NCI-H82 treated with DMSO at 0.1 percent for 48 hours (cell line): Measurements from ENCODE around the gene GPSM1.

ENCODE experiments used
- DNase-seq: peaks from one replicate; lab custom pipeline; 2025; ENCODE audit not compliant: unreplicated experiment; lab: John Stamatoyannopoulos, UW

The GPSM1 gene, protein sequence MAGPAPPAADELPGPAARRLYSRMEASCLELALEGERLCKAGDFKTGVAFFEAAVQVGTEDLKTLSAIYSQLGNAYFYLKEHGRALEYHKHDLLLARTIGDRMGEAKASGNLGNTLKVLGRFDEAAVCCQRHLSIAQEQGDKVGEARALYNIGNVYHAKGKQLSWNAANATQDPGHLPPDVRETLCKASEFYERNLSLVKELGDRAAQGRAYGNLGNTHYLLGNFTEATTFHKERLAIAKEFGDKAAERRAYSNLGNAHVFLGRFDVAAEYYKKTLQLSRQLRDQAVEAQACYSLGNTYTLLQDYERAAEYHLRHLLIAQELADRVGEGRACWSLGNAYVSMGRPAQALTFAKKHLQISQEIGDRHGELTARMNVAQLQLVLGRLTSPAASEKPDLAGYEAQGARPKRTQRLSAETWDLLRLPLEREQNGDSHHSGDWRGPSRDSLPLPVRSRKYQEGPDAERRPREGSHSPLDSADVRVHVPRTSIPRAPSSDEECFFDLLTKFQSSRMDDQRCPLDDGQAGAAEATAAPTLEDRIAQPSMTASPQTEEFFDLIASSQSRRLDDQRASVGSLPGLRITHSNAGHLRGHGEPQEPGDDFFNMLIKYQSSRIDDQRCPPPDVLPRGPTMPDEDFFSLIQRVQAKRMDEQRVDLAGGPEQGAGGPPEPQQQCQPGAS

DNA sequence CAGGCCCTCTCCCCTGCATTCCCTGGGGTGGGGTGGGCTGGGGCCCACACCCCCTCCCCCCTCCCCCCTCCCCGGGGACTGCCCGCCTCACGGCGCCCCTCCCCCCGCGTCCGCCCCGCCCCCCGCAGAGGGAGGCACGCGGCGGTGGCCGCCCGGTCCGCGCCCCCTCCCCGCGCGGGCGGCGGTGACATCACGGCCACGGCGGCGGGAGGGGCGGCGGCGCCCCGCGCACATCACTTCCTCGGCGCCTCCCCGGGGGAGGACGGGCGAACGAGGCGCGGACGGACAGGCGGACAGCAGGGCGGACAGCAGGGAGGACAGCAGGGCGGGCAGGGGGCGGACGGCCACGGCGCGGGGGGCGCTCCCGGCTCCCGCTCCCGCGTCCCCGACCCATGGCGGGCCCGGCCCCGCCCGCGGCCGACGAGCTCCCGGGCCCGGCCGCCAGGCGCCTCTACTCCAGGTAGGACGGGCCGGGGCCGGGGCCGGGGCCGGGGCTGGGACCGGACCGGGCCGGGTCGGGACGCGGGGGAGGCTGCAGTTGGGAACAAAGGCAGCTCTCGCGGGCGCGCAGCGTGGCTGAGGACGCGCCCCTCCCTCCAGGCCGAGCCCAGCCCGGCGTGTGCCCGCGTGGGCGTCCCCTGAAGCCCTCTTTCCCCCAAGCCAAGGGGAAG lies at the start of gene GPSM1:
TSS of gene GPSM1 (plus strand) at position 236 of the 671 bp plus-strand sequence. CDS start at position 393, 157 bp downstream.
- no peak for DNase-seq

DNA sequence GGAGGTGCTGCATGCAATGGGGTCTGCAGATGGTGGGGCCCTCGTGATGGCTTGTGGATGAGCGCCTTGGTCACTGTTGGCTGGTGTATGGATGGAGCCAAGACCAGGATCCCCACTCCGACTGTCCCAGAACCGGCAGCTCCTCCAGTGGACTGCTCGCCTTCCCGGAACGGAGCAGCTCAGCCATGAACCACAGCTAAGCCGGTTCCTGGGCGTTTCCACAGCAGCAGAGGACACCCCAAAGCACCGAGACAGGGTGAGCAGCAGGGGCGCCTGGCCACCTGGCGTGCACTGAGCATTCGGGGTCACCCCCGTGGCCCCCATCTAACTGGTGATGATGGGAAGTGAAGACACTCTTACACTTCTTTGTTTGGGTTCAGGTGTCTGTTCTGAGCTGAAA lies 49.6 kb upstream of the GPSM1 start:
- no peak for DNase-seq

- no peak for DNase-seq
Observed at GRCh38 chr9:136278221-136278620, 49.1 kb upstream of the GPSM1 start.

GRCh38 chr9:136278894-136279293 lies 48.4 kb upstream of the GPSM1 start:
- no peak for DNase-seq

- DNase-seq, result no peak
Observed at GRCh38 chr9:136279471-136279870, 47.9 kb upstream of the GPSM1 start.

- DNase-seq, result no peak
Observed at GRCh38 chr9:136280535-136281315, 46.6 kb upstream of the GPSM1 start.

- DNase-seq, result no peak
Observed at GRCh38 chr9:136281421-136282271, 45.7 kb upstream of the GPSM1 start.

DNA sequence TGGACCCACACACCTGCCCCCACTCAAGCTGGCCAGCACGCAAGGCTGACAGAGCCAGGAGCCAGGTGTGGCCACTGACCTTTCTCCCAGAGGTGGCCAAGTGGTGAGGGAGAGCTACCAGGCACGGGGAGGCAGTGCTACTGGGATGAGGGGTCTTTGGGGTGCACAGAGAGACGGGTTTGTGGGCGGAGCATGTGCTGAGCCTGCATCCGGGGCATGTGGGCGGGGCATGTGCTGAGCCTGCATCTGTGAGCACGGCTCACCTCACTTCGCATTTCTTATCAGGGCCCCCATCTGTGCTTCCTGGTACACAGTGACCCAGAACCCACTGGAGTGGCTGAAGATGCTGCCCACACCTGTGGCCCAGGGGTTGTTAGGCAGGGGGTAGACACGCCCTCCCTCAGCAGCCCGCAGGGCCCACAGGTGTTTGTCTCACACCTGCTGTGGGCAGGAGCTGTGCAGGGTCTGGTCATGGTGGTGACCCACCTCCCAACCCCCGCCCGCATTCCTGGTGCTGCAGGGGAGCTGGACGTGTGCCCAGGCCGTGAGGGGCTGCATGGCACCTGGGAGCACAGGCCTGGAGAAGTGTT lies 45.0 kb upstream of the GPSM1 start:
- no peak for DNase-seq

DNA sequence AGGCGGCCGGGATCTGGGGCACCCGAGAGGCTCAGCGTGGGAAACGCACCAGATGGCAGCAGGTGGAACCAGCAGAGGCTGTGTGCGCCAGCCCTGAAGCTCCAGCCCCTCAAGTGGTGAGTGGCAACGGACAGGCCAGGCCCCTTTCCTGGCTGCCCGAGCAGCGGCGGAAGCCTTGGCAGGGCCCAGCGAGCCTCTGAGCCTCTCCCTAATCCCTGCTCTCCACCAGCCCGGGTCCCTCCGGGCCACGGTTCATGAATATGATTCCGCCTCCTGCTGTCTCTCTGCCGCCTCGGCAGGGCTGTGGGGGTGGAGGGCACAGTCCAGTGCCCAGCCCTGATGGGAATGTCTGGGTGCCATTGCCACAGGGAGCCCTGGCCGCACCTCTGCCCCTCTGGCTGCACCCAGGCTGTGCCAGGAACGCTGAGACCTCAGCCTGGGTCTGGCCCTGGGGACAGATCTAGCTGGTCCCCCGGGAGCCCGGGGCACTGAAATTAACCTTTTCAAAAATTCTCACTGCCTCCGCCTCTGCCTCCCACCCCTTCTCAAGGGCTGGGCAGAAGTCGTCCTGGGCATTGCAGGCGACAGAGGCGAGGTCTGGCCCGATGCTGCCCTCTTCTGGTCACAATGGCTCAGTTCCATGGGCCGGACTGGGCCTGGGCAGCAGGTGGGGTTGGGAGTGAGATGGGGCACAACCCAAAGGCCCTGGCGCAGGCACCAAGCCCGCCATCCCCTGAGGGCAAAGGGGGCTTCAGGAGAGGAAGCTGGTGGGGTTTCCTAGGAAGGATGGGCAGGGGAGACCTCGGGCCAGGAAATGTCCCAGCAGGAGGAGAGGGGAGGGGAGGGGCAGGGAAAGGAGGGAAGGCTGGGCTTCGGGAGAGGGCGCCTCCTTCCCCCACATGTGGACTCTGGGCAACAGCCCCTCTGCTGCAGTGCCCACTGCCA lies 43.8 kb upstream of the GPSM1 start:
- no peak for DNase-seq

DNA sequence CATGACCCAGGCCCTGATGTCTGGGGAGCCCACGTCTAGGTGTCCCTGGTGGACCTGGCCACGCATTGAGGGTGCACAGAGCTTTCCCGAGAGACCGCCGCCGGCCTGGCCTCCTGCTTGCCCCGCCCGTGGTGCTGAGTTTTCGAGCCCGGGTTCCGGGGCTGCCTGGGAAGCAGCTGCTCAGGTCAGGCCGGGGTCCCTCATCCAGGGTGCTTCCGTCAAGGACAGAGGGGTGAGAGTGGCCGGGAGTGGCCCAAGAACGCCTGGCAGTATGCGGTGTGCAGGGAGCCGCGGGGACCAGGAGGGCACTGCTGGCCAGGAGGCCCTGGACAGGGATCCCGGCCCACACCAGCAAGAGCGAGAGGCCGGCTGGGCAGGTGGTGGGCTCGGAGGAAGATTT lies 43.0 kb upstream of the GPSM1 start:
- DNase-seq, result no peak

DNA sequence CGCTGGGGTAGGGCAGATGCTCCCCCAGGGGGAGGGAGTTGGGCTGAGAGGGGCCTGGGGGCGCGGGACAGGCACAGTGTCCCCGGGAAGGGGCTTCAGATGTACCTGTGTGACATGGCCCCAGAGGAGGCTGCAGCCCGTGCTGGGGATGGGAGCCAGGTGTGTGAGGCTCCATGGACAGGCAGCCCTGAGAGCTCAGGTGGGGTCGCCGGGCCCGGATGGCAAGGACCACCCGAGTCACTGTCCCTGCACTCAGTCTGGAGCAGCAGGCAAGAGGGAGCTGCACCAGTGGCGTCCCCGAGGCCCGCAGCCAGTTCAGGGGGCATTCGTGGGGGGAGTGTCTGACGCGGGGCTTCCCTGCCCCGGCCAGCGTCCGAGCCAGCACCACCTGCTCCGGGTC lies 42.4 kb upstream of the GPSM1 start:
- no peak for DNase-seq

GRCh38 chr9:136285501-136286358 lies 41.6 kb upstream of the GPSM1 start:
- DNase-seq, result no peak

DNA sequence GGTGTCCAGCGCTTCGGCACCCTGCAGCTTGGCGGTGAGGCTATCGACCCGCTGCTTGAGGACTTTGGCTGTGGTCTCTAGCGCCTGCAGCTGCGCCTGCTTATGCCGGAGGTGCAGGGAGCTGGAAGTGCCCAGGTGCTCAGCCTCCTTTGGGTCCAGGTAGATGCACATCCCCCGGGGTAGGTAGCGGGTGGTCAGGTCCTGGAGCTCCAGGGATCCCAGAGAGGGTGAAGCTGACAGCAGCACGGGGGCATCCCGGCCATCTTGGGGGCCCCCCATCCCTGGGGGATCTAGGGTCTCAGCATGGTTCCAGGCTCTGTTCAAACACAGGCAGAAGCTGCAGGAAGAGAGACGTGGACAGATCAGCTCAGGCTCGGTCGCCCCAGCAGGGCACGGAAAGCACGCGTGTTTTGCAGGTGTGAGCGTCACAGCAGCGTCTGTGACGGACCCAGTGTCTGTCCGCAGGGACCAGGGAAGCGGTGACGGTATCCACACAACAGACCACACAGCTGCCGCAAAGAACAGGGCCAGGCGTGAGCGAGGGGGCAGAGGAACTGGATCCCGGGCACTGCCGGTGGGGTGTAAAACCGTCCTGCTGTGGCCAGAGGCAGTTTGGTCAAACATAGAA lies 40.9 kb upstream of the GPSM1 start:
- no peak for DNase-seq

DNA sequence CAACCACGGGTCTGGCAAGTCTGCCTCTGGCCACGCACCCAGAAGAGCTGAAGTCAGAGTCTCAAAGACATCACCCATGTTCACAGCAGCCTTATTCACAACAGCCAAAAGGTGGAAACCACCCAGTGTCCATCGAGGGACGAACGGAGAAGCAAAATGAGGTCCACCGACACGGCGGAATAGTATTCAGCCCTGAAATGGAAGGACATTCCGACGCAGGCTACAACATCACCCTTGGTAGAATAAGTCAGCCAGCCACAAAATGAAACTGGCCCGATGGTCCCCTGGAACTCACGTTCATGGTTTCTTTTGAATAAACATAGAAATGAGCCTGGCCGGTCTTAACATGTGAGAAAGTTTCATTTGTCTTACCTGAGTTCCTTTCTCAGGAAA lies 40.4 kb upstream of the GPSM1 start:
- no peak for DNase-seq

GRCh38 chr9:136287960-136288753 lies 39.2 kb upstream of the GPSM1 start:
- no peak for DNase-seq

- DNase-seq, result no peak
Observed at GRCh38 chr9:136289651-136290507, 37.5 kb upstream of the GPSM1 start.
